Raji (cell line): ENCODE data around the gene NRL.

ENCODE experiments used
- POLR2A ChIP-seq: IDR thresholded peaks from 2 replicates; pipeline ENCODE4 v1.6.1; 2011; ENCODE audit warnings: low read depth, low read length, control low read depth; ENCODE audit not compliant: insufficient read depth

The NRL gene

DNA sequence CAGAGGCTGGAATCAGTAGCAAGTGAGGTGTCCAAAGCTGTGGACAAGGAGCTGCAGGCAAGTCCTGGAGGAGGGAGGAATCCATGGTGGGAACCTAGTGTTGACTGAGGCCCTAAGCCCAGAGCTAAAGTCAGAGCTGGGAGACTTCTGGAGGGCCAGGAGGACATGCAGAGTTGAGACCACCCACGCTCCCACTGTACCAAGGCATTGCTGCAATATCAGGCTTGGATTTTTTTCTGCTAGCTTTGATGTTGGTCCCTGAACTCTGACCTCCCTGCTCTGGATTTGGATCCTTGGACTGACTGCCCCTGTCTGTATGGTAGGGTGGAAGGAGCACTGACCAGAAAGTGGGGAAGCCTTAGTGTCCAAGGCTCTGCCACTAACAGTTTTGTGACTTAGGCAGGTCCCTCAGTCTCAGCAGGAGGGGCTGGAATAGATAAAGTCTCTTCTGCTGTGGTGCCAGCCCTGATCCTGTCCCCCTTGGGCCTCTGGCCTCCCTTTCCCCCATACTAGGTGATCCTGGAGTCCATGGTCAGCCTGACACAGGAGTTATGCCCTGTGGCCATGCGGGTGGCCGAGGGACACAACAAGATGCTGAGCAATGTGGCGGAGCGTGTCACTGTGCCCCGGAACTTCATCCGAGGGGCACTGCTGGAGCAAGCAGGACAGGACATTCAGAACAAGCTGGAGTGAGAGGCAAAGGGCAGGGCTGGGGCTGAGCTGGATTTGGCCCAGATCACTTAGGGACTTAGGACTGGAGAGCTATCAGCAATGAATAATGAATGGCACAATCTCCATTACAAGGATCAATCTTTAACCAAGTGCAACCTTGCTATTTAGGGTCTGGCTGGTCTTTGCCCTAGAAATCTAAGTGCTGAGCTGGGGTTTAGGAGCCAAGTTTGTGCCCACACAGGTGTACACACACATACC lies 53.5 kb downstream of the NRL start:
- no peak for TF ChIP-seq POLR2A

DNA sequence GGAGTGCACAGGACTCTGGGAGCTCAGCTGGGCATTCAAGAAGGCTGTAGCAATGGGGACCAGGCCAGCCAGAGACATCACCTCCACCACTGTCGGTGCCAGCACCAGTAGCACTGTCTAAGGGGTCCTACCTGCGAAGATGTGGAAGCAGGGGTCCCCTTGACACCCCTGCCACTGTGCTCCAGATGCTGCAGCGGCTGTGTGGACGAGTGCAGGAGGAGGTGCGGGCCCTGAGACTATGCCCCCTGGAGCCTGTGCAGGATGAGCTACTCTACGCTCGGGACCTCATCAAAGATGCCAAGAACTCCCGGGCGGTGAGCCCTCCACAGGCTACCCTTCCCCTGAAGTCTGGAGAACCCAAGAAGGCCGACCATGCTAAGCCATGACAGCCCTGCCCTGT lies 54.3 kb downstream of the NRL start:
- TF ChIP-seq POLR2A, result no peak

DNA sequence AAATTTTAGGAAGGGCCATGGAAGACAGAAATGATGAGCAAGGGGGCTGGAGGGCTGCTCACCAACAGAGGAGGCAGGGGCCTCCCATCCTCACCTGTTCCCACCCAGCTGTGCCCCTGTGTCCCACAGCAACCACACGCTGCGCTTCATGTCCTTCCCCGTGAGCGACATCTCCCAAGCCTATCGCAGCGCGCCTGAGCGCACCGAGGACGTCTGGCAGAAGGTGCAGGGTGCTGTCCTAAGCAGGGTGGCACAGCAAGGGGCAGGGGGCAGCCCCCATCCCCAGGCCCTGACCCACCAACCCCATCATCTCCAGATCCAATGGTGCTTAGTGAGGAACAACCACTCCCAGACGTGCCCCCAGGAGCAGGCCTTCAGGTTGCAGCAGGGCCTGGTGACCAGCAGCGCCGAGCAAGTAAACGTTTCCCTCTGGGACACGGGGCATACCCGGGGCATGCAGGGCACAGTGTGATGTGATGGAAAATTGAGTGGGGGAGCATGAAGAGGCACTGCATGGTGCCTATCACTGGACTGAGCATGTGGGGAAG lies 54.8 kb downstream of the NRL start:
- TF ChIP-seq POLR2A, result no peak

DNA sequence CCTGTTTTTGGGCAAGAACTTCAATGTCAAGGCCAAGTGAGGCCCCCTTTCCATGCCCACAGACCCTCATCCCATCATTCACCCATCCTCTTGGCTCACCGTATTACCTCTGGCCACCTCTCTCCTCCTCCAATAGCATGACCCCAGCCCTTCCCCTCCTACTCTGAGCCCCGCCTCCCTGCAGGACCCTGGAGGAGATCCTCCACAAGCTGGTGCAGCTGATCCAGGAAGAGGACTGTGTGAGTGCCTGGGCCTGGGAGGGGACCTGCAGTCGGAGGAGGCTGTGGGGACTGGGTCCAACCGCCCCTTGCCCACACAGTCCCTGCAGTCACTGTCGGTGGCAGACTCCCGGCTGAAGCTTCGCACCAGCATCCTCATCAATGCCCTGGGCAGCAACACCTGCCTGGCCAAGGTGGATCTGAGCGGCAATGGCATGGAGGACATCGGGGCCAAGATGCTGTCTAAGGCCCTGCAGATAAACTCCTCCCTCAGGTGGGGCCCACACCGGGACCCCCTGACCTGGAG lies 55.7 kb downstream of the NRL start:
- TF ChIP-seq POLR2A, result no peak

DNA sequence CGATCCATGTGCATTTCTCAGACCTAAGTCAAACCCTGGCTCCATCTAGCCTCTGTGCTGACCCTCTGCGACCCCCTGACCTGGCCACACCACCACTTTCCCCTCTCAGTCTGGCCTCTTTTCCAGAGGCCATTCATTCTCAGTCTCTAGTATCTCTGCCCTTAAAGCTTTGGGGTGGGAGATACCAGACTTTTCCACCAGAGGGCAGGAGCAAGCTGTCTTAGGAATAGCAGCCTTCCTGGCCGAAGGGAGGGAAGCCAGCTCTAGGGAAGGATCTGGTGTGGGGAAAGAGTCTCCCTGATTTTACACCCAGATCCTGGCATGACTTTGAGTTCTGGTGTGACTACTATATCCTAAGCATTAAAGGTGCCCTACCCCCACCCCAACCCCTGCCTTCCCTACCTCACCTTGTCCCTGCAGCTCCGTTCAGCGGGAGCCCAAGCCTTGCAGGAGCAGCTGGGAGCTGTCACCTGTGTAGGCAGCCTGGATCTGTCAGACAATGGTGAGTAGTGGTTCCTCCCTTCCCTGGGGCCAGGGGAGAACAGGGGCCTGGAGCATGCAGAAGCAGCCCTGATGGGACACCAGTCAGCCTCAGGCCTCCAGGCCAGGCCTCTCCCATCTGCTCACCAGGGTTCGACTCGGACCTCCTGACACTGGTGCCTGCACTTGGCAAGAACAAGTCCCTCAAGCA lies 56.3 kb downstream of the NRL start:
- no peak for TF ChIP-seq POLR2A

DNA sequence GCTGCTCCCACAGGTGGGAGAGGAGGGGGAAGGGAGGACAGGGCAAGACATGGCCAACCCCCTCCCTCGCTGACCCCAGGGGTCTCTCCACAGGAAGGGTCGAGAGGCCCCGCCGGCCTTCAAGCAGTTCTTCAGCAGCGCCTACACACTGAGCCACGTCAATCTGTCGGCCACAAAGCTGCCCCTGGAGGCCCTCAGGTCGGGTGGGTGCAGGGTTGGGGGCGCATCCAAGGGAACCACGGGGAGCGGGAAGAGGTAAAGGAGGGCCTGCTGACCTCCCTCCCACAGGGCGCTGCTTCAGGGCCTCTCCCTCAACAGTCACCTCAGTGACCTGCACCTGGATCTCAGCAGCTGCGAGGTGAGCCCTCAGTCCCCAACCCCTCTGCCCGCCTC lies 56.9 kb downstream of the NRL start:
- TF ChIP-seq POLR2A, result no peak

DNA sequence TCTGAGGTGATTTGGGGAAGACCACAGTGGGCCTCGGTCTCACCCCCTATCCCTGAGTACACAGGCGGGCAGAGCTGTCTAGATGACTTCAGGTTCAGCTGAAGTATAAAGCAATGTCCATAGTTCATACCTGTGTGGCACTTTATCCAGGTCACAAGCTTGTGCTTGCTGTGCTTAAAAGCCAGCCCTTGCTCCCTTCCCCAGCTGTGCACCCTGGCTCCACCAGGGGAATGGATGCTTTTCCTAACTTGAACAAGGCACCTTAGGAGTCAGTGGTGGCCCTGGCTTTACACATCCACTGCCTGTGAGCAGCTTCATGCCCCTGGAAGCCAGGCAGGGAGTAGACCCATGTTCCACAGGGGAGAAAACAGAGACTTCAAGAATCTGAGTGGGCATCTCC lies 57.5 kb downstream of the NRL start:
- TF ChIP-seq POLR2A, result no peak

DNA sequence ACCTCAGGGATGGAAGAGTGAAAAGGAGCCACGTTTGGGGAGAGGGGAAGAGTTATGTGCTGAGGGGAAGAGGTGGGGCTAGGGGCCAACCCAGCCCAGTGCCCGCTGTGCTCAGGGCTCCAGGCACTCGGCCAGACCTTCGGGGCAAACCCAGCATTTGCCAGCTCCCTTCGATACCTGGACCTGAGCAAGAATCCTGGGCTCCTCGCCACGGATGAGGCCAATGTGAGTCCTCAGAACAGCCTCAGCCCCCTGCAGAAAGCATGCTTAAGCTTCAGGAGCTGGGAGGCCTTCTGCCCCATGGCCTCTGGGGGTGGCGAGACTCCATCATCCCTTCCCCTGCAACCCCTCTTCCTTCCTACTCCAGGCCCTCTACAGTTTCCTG lies 58.0 kb downstream of the NRL start:
- no peak for TF ChIP-seq POLR2A

DNA sequence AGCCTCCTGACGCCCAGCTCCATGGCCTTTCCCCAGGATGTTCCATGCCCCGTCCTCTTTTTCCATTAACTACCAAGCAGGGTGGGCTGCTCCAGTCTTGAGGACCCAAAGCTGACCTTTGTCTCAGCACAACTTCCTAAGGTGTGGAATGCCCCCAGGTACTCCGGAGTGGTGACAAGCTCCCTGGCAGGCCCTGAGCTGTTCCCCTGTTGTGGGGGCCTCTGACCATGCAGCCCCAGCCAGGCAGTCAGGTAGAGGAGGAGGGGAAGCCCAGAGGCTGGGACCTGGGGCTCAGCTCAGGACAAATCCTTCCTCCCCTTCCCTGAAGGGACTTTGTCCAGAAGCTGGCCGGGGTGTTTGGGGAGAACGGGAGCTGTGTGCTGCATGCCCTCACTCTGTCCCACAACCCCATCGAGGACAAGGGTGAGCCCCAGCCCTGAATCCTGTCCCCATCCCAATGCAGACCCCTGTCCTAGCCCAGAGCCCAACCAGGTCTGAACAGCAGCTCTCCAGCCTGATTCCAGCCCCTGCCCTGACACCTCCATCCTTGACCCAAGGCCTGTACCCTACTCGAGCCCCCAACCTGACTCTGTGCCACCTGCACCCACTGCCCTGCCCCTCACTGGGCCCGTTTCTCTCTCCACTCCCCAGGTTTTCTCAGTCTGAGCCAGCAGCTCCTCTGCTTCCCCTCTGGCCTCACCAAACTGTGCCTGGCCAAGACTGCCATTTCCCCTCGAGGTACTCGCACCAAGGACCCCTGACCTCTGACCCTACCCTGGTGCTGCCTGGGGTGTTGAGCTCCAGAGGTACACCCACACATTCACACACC lies 58.6 kb downstream of the NRL start:
- no peak for TF ChIP-seq POLR2A

DNA sequence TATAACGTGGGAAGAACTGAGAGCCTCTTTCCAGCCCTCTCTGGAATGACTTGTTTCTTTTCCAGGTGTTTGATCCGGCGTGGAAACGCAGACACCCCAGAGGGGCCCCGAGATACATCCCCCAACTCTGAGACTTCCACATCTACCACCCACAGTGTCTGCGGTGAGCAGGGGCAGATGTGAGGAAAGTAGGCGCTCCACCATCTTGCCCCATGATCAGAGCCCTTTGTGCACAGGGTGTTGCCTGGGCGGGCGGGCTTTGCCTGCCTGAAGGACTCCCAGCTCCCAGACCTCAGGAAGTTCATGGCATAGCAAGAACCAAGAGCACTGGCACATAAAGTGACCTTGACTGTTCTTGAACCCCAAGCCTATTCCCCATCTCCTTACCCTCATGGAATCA lies 60.1 kb downstream of the NRL start:
- TF ChIP-seq POLR2A, result no peak

DNA sequence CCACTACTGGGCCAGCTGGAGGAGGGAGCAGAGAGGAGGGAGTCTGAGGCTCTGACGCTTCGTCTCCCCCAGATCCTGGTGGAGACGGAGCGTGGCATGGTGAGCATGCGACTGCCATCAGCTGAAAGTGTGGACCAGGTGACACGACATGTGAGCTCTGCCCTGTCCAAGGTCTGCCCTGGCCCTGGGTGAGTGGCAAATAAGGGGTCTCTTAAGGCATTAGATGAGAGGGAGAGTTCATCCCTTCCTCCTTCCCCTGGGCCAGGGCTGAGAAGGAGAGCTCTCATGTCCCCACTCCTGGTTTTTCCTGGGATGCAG lies 60.5 kb downstream of the NRL start:
- TF ChIP-seq POLR2A, result no peak

DNA sequence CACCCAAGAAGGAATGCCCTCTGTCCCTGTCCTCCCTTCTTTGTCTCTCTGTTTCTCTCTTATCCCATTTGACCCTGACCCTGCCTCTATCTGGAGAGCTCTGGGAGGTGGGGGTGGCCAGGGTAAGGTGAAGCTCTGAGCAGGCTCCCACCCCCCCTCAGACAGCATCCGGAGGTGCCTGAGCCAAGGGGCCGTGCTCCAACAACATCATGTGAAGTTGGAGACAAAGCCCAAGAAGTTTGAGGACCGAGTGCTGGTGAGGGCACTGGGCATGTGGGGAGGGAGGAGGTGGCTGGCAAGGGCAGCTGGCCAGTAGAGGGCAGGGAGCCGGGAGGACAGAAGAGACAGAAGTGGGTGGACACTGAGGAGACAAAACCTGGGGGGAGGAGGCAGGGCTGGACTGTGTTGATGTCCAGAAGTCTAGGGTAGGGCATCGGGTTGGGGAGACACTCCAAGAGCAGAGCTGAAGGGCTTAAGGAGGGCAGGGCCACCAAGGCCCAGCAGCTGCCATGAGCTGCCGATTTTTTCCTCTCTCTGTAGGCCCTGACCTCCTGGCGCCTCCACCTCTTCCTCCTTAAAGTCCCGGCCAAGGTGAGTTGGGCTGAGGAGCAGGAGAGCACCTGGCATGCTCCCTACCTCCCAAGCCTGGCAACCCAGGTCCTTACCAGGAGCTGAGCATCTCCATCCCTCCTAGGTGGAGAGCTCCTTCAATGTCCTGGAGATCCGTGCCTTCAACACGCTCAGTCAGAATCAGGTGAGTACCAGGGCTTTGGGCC lies 61.0 kb downstream of the NRL start:
- no peak for TF ChIP-seq POLR2A

DNA sequence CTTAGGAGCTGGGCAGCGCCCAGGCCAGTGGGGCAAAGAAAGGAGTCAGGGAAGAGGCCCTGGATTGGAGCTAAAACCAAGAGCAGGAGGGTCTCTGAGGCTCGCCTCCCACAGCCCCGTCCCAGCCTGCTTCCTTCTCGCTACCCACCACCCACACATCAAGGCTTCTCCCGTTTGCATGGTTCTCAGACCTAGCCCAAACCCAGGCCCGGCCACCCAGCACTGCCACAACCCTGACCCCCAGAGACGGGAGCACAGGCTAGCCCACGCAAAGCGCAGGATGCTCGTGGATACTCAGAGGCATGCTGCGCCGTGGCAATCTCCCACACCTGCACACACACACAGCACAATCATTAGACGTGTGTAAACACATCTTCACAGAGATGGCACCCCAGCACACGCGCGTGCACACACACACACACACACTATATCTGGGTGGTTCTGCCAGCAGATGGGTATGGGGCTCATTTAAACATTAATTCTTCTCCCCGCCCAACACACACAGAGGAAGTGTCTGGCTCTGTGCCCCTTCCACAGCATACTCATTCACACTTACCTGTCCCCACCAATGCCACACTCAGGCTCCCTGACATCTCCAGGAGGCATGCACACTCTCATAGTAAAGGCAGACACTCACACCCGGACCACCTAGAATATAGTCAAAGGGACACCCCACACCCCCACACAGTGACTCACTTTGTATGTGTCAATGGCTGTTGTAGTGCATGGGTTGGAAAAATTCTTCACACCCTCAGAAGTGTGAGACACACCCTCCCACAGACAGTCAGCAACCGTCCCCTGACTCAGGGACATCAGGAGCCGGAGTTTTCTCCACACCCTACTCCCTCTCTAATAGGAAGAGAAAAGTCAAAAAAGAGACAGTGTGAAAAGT lies 61.8 kb downstream of the NRL start:
- TF ChIP-seq POLR2A, result no peak

DNA sequence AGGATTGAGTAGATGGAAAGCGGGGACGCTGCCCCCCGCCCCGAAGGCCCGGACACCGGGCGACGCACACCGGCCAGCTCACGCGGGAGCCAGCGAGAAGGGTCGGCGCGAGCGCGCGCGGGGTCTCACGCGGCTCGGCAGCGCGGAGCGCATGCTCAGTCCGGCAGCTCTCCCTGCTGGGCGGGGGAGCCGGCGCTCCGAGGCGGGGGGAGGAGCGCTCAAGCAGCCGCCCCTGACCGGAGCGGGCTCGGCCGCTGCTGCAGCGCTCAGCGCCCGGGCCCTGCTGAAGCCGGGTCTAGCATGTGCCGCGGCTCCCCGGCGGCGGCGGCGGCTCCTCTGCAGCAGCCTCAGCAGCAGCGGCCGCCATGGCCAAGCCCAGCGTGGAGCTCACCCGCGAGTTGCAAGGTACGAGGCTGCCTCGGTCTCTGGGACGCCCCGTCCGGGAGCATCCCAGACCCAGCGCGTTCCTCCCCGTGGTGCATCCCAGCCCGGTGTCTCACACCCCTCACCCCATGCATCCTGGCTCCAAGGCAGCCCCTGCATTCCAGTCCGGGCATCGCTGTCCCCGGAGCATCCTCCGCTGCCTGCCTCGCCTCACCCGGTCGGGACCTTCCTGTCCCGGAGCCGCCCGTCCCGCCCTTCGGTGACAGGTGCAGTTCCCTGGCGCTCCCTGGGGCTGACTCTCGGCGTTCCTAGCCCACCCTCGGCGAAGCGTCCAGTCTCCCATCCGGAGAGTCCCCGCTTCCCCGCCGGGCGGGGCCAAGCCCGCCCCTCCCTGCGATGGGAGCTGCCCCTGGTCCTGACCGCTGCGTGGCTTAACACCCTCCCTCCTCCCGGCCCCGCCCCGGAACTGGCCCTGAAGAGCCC lies 62.7 kb downstream of the NRL start, which contains the start of gene CARMIL3:
CARMIL3 (plus strand) TSS at position 221 of the 867 bp plus-strand sequence; CDS start at position 366, 145 bp downstream.
- TF ChIP-seq POLR2A, result peak; percentile 68
